H1 (cell line): ENCODE results near the gene SETD1B. TPM values are rescaled to one million over a fixed set of nuclear protein-coding genes. Genes with fewer than 3 reads are reported as not detected.

Source experiments
- CTCF ChIA-PET: fragments of 300-600 bp; sonication (Branson Sonifier 250); formaldehyde crosslinking; loops from one replicate; lab custom pipeline; 2021; ENCODE audit not compliant: partially characterized antibody; lab: Charles Lee
- POLR2A ChIA-PET: fragments of 300-600 bp; sonication (Branson Sonifier 250); formaldehyde crosslinking; loops from one replicate; lab custom pipeline; 2021; ENCODE audit warnings: inconsistent platforms; ENCODE audit not compliant: partially characterized antibody; lab: Charles Lee
- DNase-seq, 2 experiments: peaks; one replicate each; pipeline versions ENCODE4 v3.0.0 to v3.0.0-alpha.2; 2010 to 2022; ENCODE audit warnings: low spot score in 2 of 2, low read depth in 1 of 2, mixed read lengths in 1 of 2
- FAIRE-seq: peaks from 2 replicates; lab custom pipeline; 2011; peaks lifted over from hg19 to GRCh38; lab: Jason Lieb, UNC
- H2AFZ ChIP-seq: 2 replicates; pipeline ENCODE4 v1.8.1; 2012; ENCODE audit warnings: low read length, inconsistent platforms
- H2AK5ac ChIP-seq: 2 replicates; pipeline ENCODE4 v1.6.1; 2013; ENCODE audit warnings: low read depth, low read length
- H2BK120ac ChIP-seq: replicated peaks from 2 replicates; pipeline ENCODE3; 2013; ENCODE audit warnings: low read depth, low read length, inconsistent platforms
- H2BK12ac ChIP-seq: 2 replicates; pipeline ENCODE4 v1.6.1; 2013; ENCODE audit warnings: low read depth, low read length
- H2BK15ac ChIP-seq: 2 replicates; pipeline ENCODE4 v1.6.1; 2013; ENCODE audit warnings: low read length
- H2BK20ac ChIP-seq: 2 replicates; pipeline ENCODE4 v1.6.1; 2013; ENCODE audit warnings: low read length
- H2BK5ac ChIP-seq: 2 replicates; pipeline ENCODE4 v1.6.1; 2013; ENCODE audit warnings: low read depth, low read length
- H3K14ac ChIP-seq: 2 replicates; pipeline ENCODE4 v1.6.1; 2013; ENCODE audit warnings: inconsistent platforms; ENCODE audit not compliant: insufficient read length
- H3K18ac ChIP-seq: 2 replicates; pipeline ENCODE4 v1.6.1; 2013; ENCODE audit warnings: low read length; ENCODE audit errors: extremely low read depth
- H3K23ac ChIP-seq: 2 replicates; pipeline ENCODE4 v1.6.1; 2013; ENCODE audit warnings: inconsistent platforms; ENCODE audit not compliant: insufficient read length
- H3K23me2 ChIP-seq: 2 replicates; pipeline ENCODE4 v1.6.1; 2013; ENCODE audit warnings: low read depth, low read length
- H3K27ac ChIP-seq: 2 replicates; pipeline ENCODE4 v1.6.1; 2011; ENCODE audit warnings: low read depth, low read length, inconsistent platforms
- H3K27me3 ChIP-seq, 4 experiments: replicated peaks in 1 of 4; 1 replicate in 1 of 4; 2 replicates in 3 of 4; pipeline versions ENCODE4 v1.6.1 to v1.8.1; 2011 to 2013; ENCODE audit warnings: low read length in 3 of 4, mild to moderate bottlenecking in 3 of 4, inconsistent platforms in 2 of 4, mixed read lengths in 2 of 4, moderate library complexity in 1 of 4; ENCODE audit not compliant: control insufficient read depth in 3 of 4, insufficient read depth in 3 of 4; ENCODE audit errors: extremely low read depth in 1 of 4
- H3K36me3 ChIP-seq, 4 experiments: 2 replicates each; pipeline versions ENCODE4 v1.6.1 to v1.8.1; 2011 to 2013; ENCODE audit warnings: mild to moderate bottlenecking in 4 of 4, low read length in 3 of 4, moderate library complexity in 2 of 4, control low read depth in 1 of 4, inconsistent platforms in 1 of 4; ENCODE audit not compliant: insufficient read depth in 4 of 4, control insufficient read depth in 2 of 4
- H3K4ac ChIP-seq: replicated peaks from 2 replicates; pipeline ENCODE3; 2013; ENCODE audit warnings: low read length, low read depth, mixed read lengths, inconsistent platforms; ENCODE audit not compliant: insufficient read length
- H3K4me1 ChIP-seq, 4 experiments: replicated peaks in 1 of 4; 1 replicate in 1 of 4; 2 replicates in 3 of 4; pipeline versions ENCODE4 v1.6.1 to v1.8.1; 2011 to 2013; ENCODE audit warnings: low read length in 3 of 4, inconsistent platforms in 2 of 4, mixed read lengths in 1 of 4; ENCODE audit not compliant: insufficient read depth in 4 of 4, control insufficient read depth in 3 of 4
- H3K4me2 ChIP-seq, 2 experiments: 2 replicates each; pipeline versions ENCODE4 v1.6.1 to v1.8.1; 2011 to 2013; ENCODE audit warnings: low read depth in 2 of 2, low read length in 2 of 2, control low read depth in 1 of 2, inconsistent platforms in 1 of 2, mild to moderate bottlenecking in 1 of 2; ENCODE audit not compliant: insufficient read depth in 1 of 2
- H3K4me3 ChIP-seq, 4 experiments: fragments of 200-600, 300-600 bp in 1 of 4; sonication (generic), shearing (Covaris generic), sonication (Bioruptor Twin) in 1 of 4; 2 replicates each; pipeline versions ENCODE4 v1.5.1 to v1.8.1; 2011 to 2016; ENCODE audit warnings: low read length in 4 of 4, low read depth in 3 of 4, control low read depth in 2 of 4, inconsistent platforms in 2 of 4, mild to moderate bottlenecking in 2 of 4, mixed read lengths in 1 of 4, moderate library complexity in 1 of 4; ENCODE audit not compliant: insufficient read depth in 2 of 4; ENCODE audit errors: extremely low read depth in 1 of 4
- H3K56ac ChIP-seq: replicated peaks from 2 replicates; pipeline ENCODE3; 2013; ENCODE audit warnings: low read depth, mild to moderate bottlenecking, mixed read lengths, low read length, inconsistent platforms; ENCODE audit not compliant: insufficient read length
- H3K79me1 ChIP-seq: 2 replicates; pipeline ENCODE4 v1.6.1; 2013; ENCODE audit warnings: low read depth, low read length, control low read depth
- H3K79me2 ChIP-seq, 2 experiments: 2 replicates each; pipeline versions ENCODE4 v1.6.1 to v1.8.1; 2012 to 2013; ENCODE audit warnings: low read length in 2 of 2, mild to moderate bottlenecking in 2 of 2, inconsistent platforms in 1 of 2; ENCODE audit not compliant: insufficient read depth in 2 of 2, control insufficient read depth in 1 of 2
- H3K9ac ChIP-seq, 4 experiments: replicated peaks in 1 of 4; 1 replicate in 1 of 4; 2 replicates in 3 of 4; pipeline versions ENCODE4 v1.6.1 to v1.8.1; 2011 to 2013; ENCODE audit warnings: low read depth in 3 of 4, low read length in 3 of 4, control low read depth in 2 of 4, mild to moderate bottlenecking in 2 of 4, moderate library complexity in 2 of 4, inconsistent platforms in 1 of 4; ENCODE audit errors: extremely low read depth in 1 of 4
- H3K9me3 ChIP-seq, 2 experiments: 2 replicates each; pipeline versions ENCODE4 v1.6.1 to v1.8.1; 2012 to 2013; ENCODE audit warnings: mild to moderate bottlenecking in 2 of 2, moderate library complexity in 2 of 2, control low read depth in 1 of 2, inconsistent platforms in 1 of 2, low read depth in 1 of 2, low read length in 1 of 2, mixed read lengths in 1 of 2; ENCODE audit not compliant: insufficient read depth in 2 of 2
- H4K20me1 ChIP-seq, 2 experiments: replicated peaks in 1 of 2; 2 replicates each; pipeline versions ENCODE3 to v1.8.1; 2011 to 2013; ENCODE audit warnings: inconsistent platforms in 2 of 2, low read length in 2 of 2, mild to moderate bottlenecking in 1 of 2; ENCODE audit not compliant: insufficient read depth in 2 of 2, control insufficient read depth in 1 of 2
- H4K5ac ChIP-seq: 2 replicates; pipeline ENCODE4 v1.6.1; 2013; ENCODE audit warnings: low read length, low read depth, mixed read lengths, inconsistent platforms; ENCODE audit not compliant: insufficient read length
- H4K8ac ChIP-seq: 2 replicates; pipeline ENCODE4 v1.8.0; 2013; ENCODE audit warnings: mild to moderate bottlenecking, moderate library complexity, low read length, inconsistent platforms; ENCODE audit not compliant: insufficient read depth; ENCODE audit errors: extremely low read depth
- H4K91ac ChIP-seq: replicated peaks from 2 replicates; pipeline ENCODE3; 2013; ENCODE audit warnings: low read length, mixed read lengths, inconsistent platforms; ENCODE audit not compliant: insufficient read length
- ATF3 ChIP-seq: IDR thresholded peaks from 2 replicates; pipeline ENCODE4 v1.6.1; 2011; ENCODE audit warnings: low read depth, mild to moderate bottlenecking, low read length; ENCODE audit not compliant: insufficient read depth
- BACH1 ChIP-seq: IDR thresholded peaks from 2 replicates; pipeline ENCODE4 v1.6.1; 2012; ENCODE audit warnings: low read length, improper control_type of control experiment
- CBX5 ChIP-seq: fragments of 300-800, 300-1000 bp; sonication (generic); IDR thresholded peaks from 2 replicates; pipeline ENCODE4 v1.7.1; 2016; ENCODE audit warnings: antibody characterized with exemption, low read length, low read depth
- CHD1 ChIP-seq: IDR thresholded peaks from 2 replicates; pipeline ENCODE4 v1.6.1; 2012; ENCODE audit warnings: low read depth, low read length, improper control_type of control experiment
- HDAC6 ChIP-seq: IDR thresholded peaks from one replicate; pipeline ENCODE4 v1.7.1; 2012; ENCODE audit warnings: low read depth, mild to moderate bottlenecking, inconsistent platforms, low read length, moderate library complexity
- MAFK ChIP-seq: IDR thresholded peaks from 2 replicates; pipeline ENCODE4 v1.6.1; 2012; ENCODE audit warnings: low read depth, mild to moderate bottlenecking, improper control_type of control experiment, low read length
- NRF1 ChIP-seq: IDR thresholded peaks from 2 replicates; pipeline ENCODE4 v1.6.1; 2011; ENCODE audit warnings: mild to moderate bottlenecking, low read depth, low read length, improper control_type of control experiment
- POU5F1 ChIP-seq: IDR thresholded peaks from 2 replicates; pipeline ENCODE4 v1.6.1; 2011; ENCODE audit warnings: low read depth, mild to moderate bottlenecking, low read length, moderate library complexity
- RXRA ChIP-seq: IDR thresholded peaks from 2 replicates; pipeline ENCODE4 v1.6.1; 2011; ENCODE audit warnings: low read depth, mild to moderate bottlenecking, low read length, moderate library complexity; ENCODE audit not compliant: insufficient read depth
- SRF ChIP-seq: IDR thresholded peaks from 2 replicates; pipeline ENCODE4 v1.6.1; 2011; ENCODE audit warnings: mild to moderate bottlenecking, low read depth, low read length, moderate library complexity
- SUZ12 ChIP-seq: fragments of 200-600 bp; sonication (generic); IDR thresholded peaks from 2 replicates; pipeline ENCODE4 v1.6.1; 2012; ENCODE audit warnings: mild to moderate bottlenecking, inconsistent platforms, low read length, moderate library complexity, mixed read lengths
- TAF1 ChIP-seq: IDR thresholded peaks from 2 replicates; pipeline ENCODE4 v1.6.1; 2011; ENCODE audit warnings: mild to moderate bottlenecking, low read depth, low read length
- WGBS, 2 experiments: shearing (Covaris generic) in 1 of 2; methylation state at CpG; one replicate each; pipeline versions ENCODE4 v1.1.6 to v1.1.7; 2013 to 2015; ENCODE audit warnings: low lambda C conversion rate in 2 of 2, mixed read lengths in 2 of 2, inconsistent platforms in 1 of 2, low coverage in 1 of 2, missing lambda C conversion rate in 1 of 2; ENCODE audit not compliant: insufficient replicate concordance in 2 of 2, insufficient coverage in 1 of 2, insufficient read length in 1 of 2; ENCODE audit errors: extremely low coverage in 1 of 2, missing lambda C conversion rate in 1 of 2; 5-methylcytosine and 5-hydroxymethylcytosine counted together
- polyA plus RNA-seq, 7 experiments: library from polyadenylated mRNA; depleted of rRNA in 3 of 7; stranded (reverse) in 5 of 7; unstranded in 2 of 7; fragments of >200 nt in 5 of 7; fragments of 200-250 nt in 2 of 7; gene quantifications; 1 replicate in 5 of 7; 2 replicates in 1 of 7; 4 replicates in 1 of 7; pipeline versions ENCODE4 v1.2.1 to v1.2.3, GENCODE V29; 2011 to 2013; ENCODE audit warnings: missing spikeins in 2 of 7, mixed read lengths in 2 of 7
- total RNA-seq: library from RNA; stranded (reverse); fragmentation: NEBNext Ultra II Directional; extraction: Animal tissue kit (Norgen Biotek cat#: 25700); gene quantifications from 2 replicates; pipeline ENCODE4 v1.2.1, GENCODE V29; 2021

Gene SETD1B
- total and polyA plus RNA-seq, 2 of the 8 experiments (the other 6 are each of a cell fraction or from before 2014, with no cell fraction given), result 1.3 to 17.7 TPM

- H3K4me1 ChIP-seq, result peaks cover 0 to 7% (median 5%) of the 10 kb centered on the region in 4 experiments; a peak in 5 of 7 replicates
Measured at GRCh38 chr12:121769831-121770301, 33.9 kb upstream of the SETD1B start.

More at GRCh38 chr12:121769831-121770301, 33.9 kb upstream of the SETD1B start:
- H3K27ac ChIP-seq, result no peak overlapping the region
- H3K23me2 ChIP-seq, result no peaks in the 10 kb centered on the region
- no peak overlapping the region for H2BK20ac ChIP-seq
- H2BK12ac ChIP-seq, result 0 out of 2 replicates have a peak overlapping the region, but pooled peaks have one; percentile 39
- no peak overlapping the region for H4K5ac ChIP-seq
- H3K4me2 ChIP-seq, result no peak overlapping the region
- H3K56ac ChIP-seq, result no peak overlapping the region
- no peak for DNase-seq
- H3K18ac ChIP-seq, result no peak overlapping the region
- H2BK5ac ChIP-seq, result peak overlapping the region; percentile 23
- H3K4me3 ChIP-seq, result no peak overlapping the region
- ChIA-PET CTCF (interaction anchor here (0.6 to 18.5 kb wide), 8 partner anchors 9 to 271 kb away, joined by 3 to 335 read pairs (median 3); partner anchors contain the start of gene RHOF), POLR2A (interaction anchor here (0.6 to 34.9 kb wide), 2 partner anchors 30 to 59 kb away, joined by 4 to 958 read pairs; partner anchors contain the start of genes RHOF and SETD1B)
- peaks cover 0 to 5% of the 10 kb centered on the region in 2 experiments for H4K20me1 ChIP-seq
- no peak overlapping the region for H4K91ac ChIP-seq
- H3K9ac ChIP-seq, result no peak overlapping the region
- no peak overlapping the region for H2BK120ac ChIP-seq
- no peak overlapping the region for H3K14ac ChIP-seq
- no peaks in the 10 kb centered on the region for H3K27me3 ChIP-seq
- no peak overlapping the region for H3K23ac ChIP-seq
- 93% methylated on average over 11 of the region's 11 CpGs; no CpG with 5 or more reads in 1 of the 2 experiments for WGBS, 2 experiments
- no peaks in the 10 kb centered on the region; the same call in 1 of the 2 replicates for H3K79me1 ChIP-seq
- H3K79me2 ChIP-seq, result no peaks in the 10 kb centered on the region
- H2AK5ac ChIP-seq, result no peak overlapping the region
- H2BK15ac ChIP-seq, result no peak overlapping the region
- no peak overlapping the region for H3K4ac ChIP-seq
- FAIRE-seq, result no peak
- no peak for TF ChIP-seq HDAC6
- TF ChIP-seq SUZ12, result no peak
- no peak for TF ChIP-seq POU5F1
- TF ChIP-seq BACH1, result no peak
- TF ChIP-seq TAF1, result no peak
- TF ChIP-seq SRF, result no peak
- TF ChIP-seq RXRA, result no peak
- no peak for TF ChIP-seq ATF3
- no peak for TF ChIP-seq CHD1
- TF ChIP-seq CBX5, result no peak
- TF ChIP-seq MAFK, result no peak
- no peak for TF ChIP-seq NRF1
- peaks cover 0 to 8% (median 3%) of the 10 kb centered on the region in 4 experiments; a peak in 4 of 8 replicates for H3K36me3 ChIP-seq
- no peak overlapping the region for H2AFZ ChIP-seq
- H4K8ac ChIP-seq, result no peak overlapping the region
- H3K9me3 ChIP-seq, result no peaks in the 10 kb centered on the region
